K562 (cell line): Measurements from ENCODE around the gene TMEM95. TPM values are rescaled to one million over a fixed set of nuclear protein-coding genes. Genes with fewer than 3 reads are reported as not detected.

Source experiments
- ATAC-seq: fragments of 200-7000 bp; cut with Tn5 transposase; 3 replicates; pipeline ENCODE4 v1.9.1; 2020; ENCODE audit warnings: moderate library complexity
- BruUV-seq: library from RNA; stranded (reverse); fragments of 400-500 nt; replicated peaks from 2 replicates; lab custom pipeline; 2021; lab: Mats Ljungman, UMichigan
- CTCF ChIA-PET: fragments of 300-600 bp; formaldehyde crosslinking; extraction: SDS; loops from one replicate; lab custom pipeline; 2021; ENCODE audit warnings: low intra/inter-chr PET ratio; lab: Yijun Ruan, JAX
- POLR2A ChIA-PET: fragments of 300-600, 350-650 bp; sonication (Branson Sonifier 250); formaldehyde crosslinking; extraction: SDS; loops from one replicate; lab custom pipeline; 2021; ENCODE audit warnings: antibody characterized with exemption, inconsistent platforms; lab: Yijun Ruan, JAX
- DNase-seq, 4 experiments: peaks; one replicate each; pipeline versions ENCODE4 v3.0.0 to v3.0.0-alpha.2; 2011 to 2018; ENCODE audit warnings: low spot score in 3 of 4, mixed read lengths in 3 of 4; ENCODE audit errors: extremely low read depth in 1 of 4
- FAIRE-seq: peaks from 2 replicates; lab custom pipeline; 2011; peaks lifted over from hg19 to GRCh38; lab: Jason Lieb, UNC
- H2AFZ ChIP-seq: 2 replicates; pipeline ENCODE4 v1.6.0; 2011; ENCODE audit warnings: low read depth, low read length, control low read depth, inconsistent platforms
- H3K27ac ChIP-seq: fragments of 200-600 bp; 3 replicates; pipeline ENCODE4 v1.8.0; 2011; ENCODE audit warnings: low read depth, mild to moderate bottlenecking, control low read depth, inconsistent platforms, low read length, moderate library complexity, mixed read lengths; ENCODE audit errors: extremely low read depth
- H3K27me3 ChIP-seq, 2 experiments: fragments of 300-600 bp in 1 of 2; 2 replicates in 1 of 2; 3 replicates in 1 of 2; pipeline versions ENCODE4 v1.6.0 to v1.8.0; 2011; ENCODE audit warnings: inconsistent platforms in 2 of 2, low read length in 2 of 2, mild to moderate bottlenecking in 1 of 2, mixed read lengths in 1 of 2, moderate library complexity in 1 of 2; ENCODE audit not compliant: control insufficient read depth in 2 of 2, insufficient read depth in 2 of 2
- H3K36me3 ChIP-seq: fragments of 300-600 bp; 3 replicates; pipeline ENCODE4 v1.8.0; 2011; ENCODE audit warnings: mild to moderate bottlenecking, low read length, inconsistent platforms; ENCODE audit not compliant: control insufficient read depth, insufficient read depth
- H3K4me1 ChIP-seq, 2 experiments: fragments of 200-600 bp in 1 of 2; replicated peaks in 1 of 2; 2 replicates in 1 of 2; 3 replicates in 1 of 2; pipeline versions ENCODE4 v1.5.1 to v1.8.0; 2011; ENCODE audit warnings: inconsistent platforms in 2 of 2, low read length in 2 of 2, mild to moderate bottlenecking in 1 of 2, mixed read lengths in 1 of 2, moderate library complexity in 1 of 2; ENCODE audit not compliant: control insufficient read depth in 2 of 2, insufficient read depth in 2 of 2
- H3K4me2 ChIP-seq: 2 replicates; pipeline ENCODE4 v1.6.1; 2011; ENCODE audit warnings: low read length, control low read depth, inconsistent platforms, mixed read lengths; ENCODE audit not compliant: insufficient read depth
- H3K4me3 ChIP-seq: fragments of 200-600 bp; sonication (generic), shearing (Covaris generic); 2 replicates; pipeline ENCODE4 v1.5.1; 2016; ENCODE audit warnings: control low read depth, inconsistent platforms
- H3K79me2 ChIP-seq: fragments of 200-600 bp; 3 replicates; pipeline ENCODE4 v1.8.0; 2011; ENCODE audit warnings: low read length, inconsistent platforms; ENCODE audit not compliant: control insufficient read depth, insufficient read depth
- H3K9ac ChIP-seq, 2 experiments: 2 replicates each; pipeline versions ENCODE4 v1.6.0 to v1.6.1; 2011; ENCODE audit warnings: low read depth in 2 of 2, low read length in 2 of 2, control low read depth in 1 of 2, inconsistent platforms in 1 of 2, mild to moderate bottlenecking in 1 of 2, mixed read lengths in 1 of 2; ENCODE audit not compliant: insufficient read depth in 1 of 2
- H3K9me1 ChIP-seq: one replicate; pipeline ENCODE4 v1.6.0; 2011; ENCODE audit warnings: inconsistent platforms, mild to moderate bottlenecking, low read length, moderate library complexity; ENCODE audit not compliant: control insufficient read depth, insufficient read depth
- H3K9me3 ChIP-seq: replicated peaks from 2 replicates; pipeline ENCODE4 v1.5.1; 2011; ENCODE audit warnings: low read depth, low read length, inconsistent platforms; ENCODE audit not compliant: control insufficient read depth, insufficient read depth
- H4K20me1 ChIP-seq: replicated peaks from 2 replicates; pipeline ENCODE4 v1.6.1; 2011; ENCODE audit warnings: low read length, inconsistent platforms, mixed read lengths; ENCODE audit not compliant: control insufficient read depth, insufficient read depth
- BRCA1 ChIP-seq, 2 experiments: fragments of 450-650 bp in 1 of 2; sonication (generic) in 1 of 2; formaldehyde crosslinking in 1 of 2; IDR thresholded peaks; 2 replicates each; pipeline versions ENCODE4 v1.5.0 to v1.6.1; 2017 to 2020; ENCODE audit warnings: mild to moderate bottlenecking in 1 of 2, missing genetic modification reagents in 1 of 2
- CGGBP1 ChIP-seq: fragments of 250-450 bp; sonication (Bioruptor Pico); IDR thresholded peaks from 2 replicates; pipeline ENCODE4 v1.9.0; 2021; ENCODE audit warnings: mild to moderate bottlenecking
- EGR1 ChIP-seq: fragments of 450-650 bp; conservative IDR thresholded peaks from 2 replicates; pipeline ENCODE4 v1.6.1; 2017; ENCODE audit warnings: mild to moderate bottlenecking
- MCM7 ChIP-seq, 2 experiments: fragments of 450-650 bp; IDR thresholded peaks; 2 replicates each; pipeline ENCODE4 v1.6.1; 2016 to 2018
- PHTF2 ChIP-seq: fragments of 250-450 bp; sonication (Bioruptor Pico); IDR thresholded peaks from 2 replicates; pipeline ENCODE4 v1.5.0; 2021; ENCODE audit warnings: mild to moderate bottlenecking
- POLR2H ChIP-seq: IDR thresholded peaks from 2 replicates; pipeline ENCODE4 v1.6.1; 2016; ENCODE audit warnings: missing genetic modification characterization, low read depth, mild to moderate bottlenecking, control low read depth, missing compliant biosample characterization, moderate library complexity
- RBM39 ChIP-seq: fragments of 200-400 bp; formaldehyde crosslinking; optimal IDR thresholded peaks from 2 replicates; pipeline ENCODE3; 2018; ENCODE audit warnings: low read depth, low read length
- SP2 ChIP-seq: IDR thresholded peaks from 2 replicates; pipeline ENCODE4 v1.6.1; 2011; ENCODE audit warnings: mild to moderate bottlenecking, low read depth, low read length, moderate library complexity; ENCODE audit not compliant: poor library complexity, severe bottlenecking; ENCODE audit errors: extremely low read depth
- SRSF9 ChIP-seq: fragments of 200-400 bp; formaldehyde crosslinking; IDR thresholded peaks from 2 replicates; pipeline ENCODE4 v1.6.1; 2017; ENCODE audit warnings: low read depth, low read length, borderline replicate concordance
- TRIM24 ChIP-seq, 2 experiments: fragments of 450-650 bp; IDR thresholded peaks; 2 replicates each; pipeline ENCODE4 v1.6.1; 2016
- ZNF76 ChIP-seq: fragments of 250-450 bp; sonication (Bioruptor Pico); IDR thresholded peaks from 2 replicates; pipeline ENCODE4 v1.4.0; 2020; ENCODE audit warnings: mild to moderate bottlenecking, moderate library complexity, borderline replicate concordance
- WGBS: fragments of 100-300 bp; shearing (Covaris generic); methylation state at CpG from one replicate; pipeline ENCODE4 v1.1.6; 2016; ENCODE audit warnings: low coverage, mixed read lengths; ENCODE audit not compliant: insufficient coverage; ENCODE audit errors: missing lambda C conversion rate; 5-methylcytosine and 5-hydroxymethylcytosine counted together
- in situ Hi-C: fragments of 300-500 bp; cut with MboI; formaldehyde crosslinking; loops from 4 replicates; pipeline ENCODE4 v1.15.0; 2018; ENCODE audit warnings: inconsistent platforms, mixed read lengths
- intact Hi-C: fragments of 100-400 bp; cut with micrococcal nuclease; formaldehyde crosslinking; loops from 2 replicates; pipeline ENCODE4 v1.14.2; 2022
- polyA plus RNA-seq, 8 experiments: library from polyadenylated mRNA; depleted of rRNA in 4 of 8; stranded (reverse) in 5 of 8; unstranded in 3 of 8; fragments of >200 nt; fragmentation: Nextera tagmentation in 2 of 8; fragmentation: Illumina TruSeq in 1 of 8; extraction: Ambion mirVana in 2 of 8; extraction: Trizol in 1 of 8; gene quantifications; 2 replicates each; pipeline versions ENCODE4 v1.2.1 to v1.2.3, GENCODE V29; 2011 to 2014; ENCODE audit warnings: inconsistent platforms in 1 of 8, missing spikeins in 1 of 8
- total RNA-seq, 7 experiments: library from RNA; depleted of rRNA in 6 of 7; stranded (reverse); fragments of >200 nt in 6 of 7; fragmentation: Illumina TruSeq in 2 of 7; extraction: Trizol in 2 of 7; gene quantifications; 2 replicates each; pipeline versions ENCODE4 v1.2.1 to v1.2.3, GENCODE V29; 2011 to 2021; ENCODE audit warnings: low replicate concordance in 1 of 7
- TF ChIP-seq, protein P1 (sequence below), 2 experiments: fragments of 150-350 bp in 1 of 2; IDR thresholded peaks; 2 replicates each; pipeline ENCODE4 v1.6.1; 2012 to 2016; ENCODE audit warnings: low read depth in 2 of 2, low read length in 2 of 2, mild to moderate bottlenecking in 1 of 2, moderate library complexity in 1 of 2

The TMEM95 gene
- total and polyA plus RNA-seq, 9 of the 15 experiments (the other 6 are each of a cell fraction or from before 2014, with no cell fraction given) = not detected

- POLR2A ChIA-PET = no interaction called here
- in situ Hi-C loops (no loop called here), intact Hi-C loops (no loop called here)
- Histone ChIP-seq H3K36me3 (peaks cover 41% of the 10 kb centered on the region; the same call in 2 of the 3 replicates), H3K4me3 (peak overlapping the region; percentile 78; the same call in 1 of the 2 replicates), H4K20me1 (no peaks in the 10 kb centered on the region), H3K27ac (no peak overlapping the region), H3K27me3 (no peaks in the 10 kb centered on the region), H3K9me3 (no peaks in the 10 kb centered on the region), H3K4me1 (peaks cover 11 to 42% of the 10 kb centered on the region in 2 experiments), H3K79me2 (peaks cover 16% of the 10 kb centered on the region), H3K4me2 (peak overlapping the region; percentile 93; the same call in 1 of the 2 replicates), H2AFZ (no peak overlapping the region), H3K9me1 (no peaks in the 10 kb centered on the region), H3K9ac (peak overlapping the region in 1 of 2 experiments; percentile 78; a peak in 2 of 4 replicates)
- FAIRE-seq = no peak
- no TSS peak for BruUV-seq
- CTCF ChIA-PET = no interaction called here
- no peak for DNase-seq
- no peak for TF ChIP-seq TRIM24 (IDR thresholded peaks at IDR 0.05)
- TF ChIP-seq EGR1 = peak; percentile 36
- ATAC-seq = no peak
- 92% methylated on average over 7 of the region's 17 CpGs for WGBS
Measured at GRCh38 chr17:7327501-7327900, 27.5 kb upstream of the TMEM95 start.

GRCh38 chr17:7328009-7328408 is 26.9 kb upstream of the TMEM95 start:
- POLR2A ChIA-PET = interaction anchor here (2.4 kb wide), 1 partner anchor 14 kb away, joined by 21 read pairs; no protein-coding TSS in a partner anchor
- CTCF ChIA-PET = no interaction called here
- peak overlapping the region; percentile 93 for H3K4me2 ChIP-seq
- in situ Hi-C loops = no loop called here
- no TSS peak for BruUV-seq
- no peak overlapping the region for H2AFZ ChIP-seq
- ATAC-seq (no peak), FAIRE-seq (no peak), DNase-seq (no peak)
- H3K36me3 ChIP-seq = peaks cover 36% of the 10 kb centered on the region; the same call in 2 of the 3 replicates
- H4K20me1 ChIP-seq = no peaks in the 10 kb centered on the region
- peaks cover 16% of the 10 kb centered on the region for H3K79me2 ChIP-seq
- no peaks in the 10 kb centered on the region for H3K27me3 ChIP-seq
- H3K9ac ChIP-seq = peak overlapping the region in 1 of 2 experiments; percentile 72; a peak in 3 of 4 replicates
- no peaks in the 10 kb centered on the region for H3K9me1 ChIP-seq
- H3K27ac ChIP-seq = no peak overlapping the region
- 57% methylated on average over 1 of the region's 1 CpG for WGBS
- H3K4me1 ChIP-seq = peaks cover 11 to 42% of the 10 kb centered on the region in 2 experiments
- H3K9me3 ChIP-seq = no peaks in the 10 kb centered on the region
- intact Hi-C loops = no loop called here
- H3K4me3 ChIP-seq = peak overlapping the region; percentile 78
- TF ChIP-seq SRSF9 (no peak), ZNF76 (CRISPR knock-in tag) (no peak), MCM7 (IDR thresholded peaks at IDR 0.05) (no peak), SP2 (no peak), CGGBP1 (CRISPR knock-in tag) (no peak), PHTF2 (no peak), BRCA1 (IDR thresholded peaks at IDR 0.05) (no peak), BRCA1 (CRISPR knock-in tag; IDR thresholded peaks at IDR 0.05) (no peak), POLR2H (tag) (no peak), RBM39 (no peak)
- TF ChIP-seq, protein P1, sequence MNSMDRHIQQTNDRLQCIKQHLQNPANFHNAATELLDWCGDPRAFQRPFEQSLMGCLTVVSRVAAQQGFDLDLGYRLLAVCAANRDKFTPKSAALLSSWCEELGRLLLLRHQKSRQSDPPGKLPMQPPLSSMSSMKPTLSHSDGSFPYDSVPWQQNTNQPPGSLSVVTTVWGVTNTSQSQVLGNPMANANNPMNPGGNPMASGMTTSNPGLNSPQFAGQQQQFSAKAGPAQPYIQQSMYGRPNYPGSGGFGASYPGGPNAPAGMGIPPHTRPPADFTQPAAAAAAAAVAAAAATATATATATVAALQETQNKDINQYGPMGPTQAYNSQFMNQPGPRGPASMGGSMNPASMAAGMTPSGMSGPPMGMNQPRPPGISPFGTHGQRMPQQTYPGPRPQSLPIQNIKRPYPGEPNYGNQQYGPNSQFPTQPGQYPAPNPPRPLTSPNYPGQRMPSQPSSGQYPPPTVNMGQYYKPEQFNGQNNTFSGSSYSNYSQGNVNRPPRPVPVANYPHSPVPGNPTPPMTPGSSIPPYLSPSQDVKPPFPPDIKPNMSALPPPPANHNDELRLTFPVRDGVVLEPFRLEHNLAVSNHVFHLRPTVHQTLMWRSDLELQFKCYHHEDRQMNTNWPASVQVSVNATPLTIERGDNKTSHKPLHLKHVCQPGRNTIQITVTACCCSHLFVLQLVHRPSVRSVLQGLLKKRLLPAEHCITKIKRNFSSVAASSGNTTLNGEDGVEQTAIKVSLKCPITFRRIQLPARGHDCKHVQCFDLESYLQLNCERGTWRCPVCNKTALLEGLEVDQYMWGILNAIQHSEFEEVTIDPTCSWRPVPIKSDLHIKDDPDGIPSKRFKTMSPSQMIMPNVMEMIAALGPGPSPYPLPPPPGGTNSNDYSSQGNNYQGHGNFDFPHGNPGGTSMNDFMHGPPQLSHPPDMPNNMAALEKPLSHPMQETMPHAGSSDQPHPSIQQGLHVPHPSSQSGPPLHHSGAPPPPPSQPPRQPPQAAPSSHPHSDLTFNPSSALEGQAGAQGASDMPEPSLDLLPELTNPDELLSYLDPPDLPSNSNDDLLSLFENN (IDR thresholded peaks at IDR 0.05; ENCODE audit: low read depth in 2 of 2, low read length in 2 of 2) = no peak
